ENCODE measurements around the gene PMM2. TPM values are rescaled to one million over a fixed set of nuclear protein-coding genes. Genes with fewer than 3 reads are reported as not detected.

The PMM2 gene
- total and polyA plus RNA-seq, 2 experiments from 2014 or later = 28.4 to 31.3 TPM

DNA sequence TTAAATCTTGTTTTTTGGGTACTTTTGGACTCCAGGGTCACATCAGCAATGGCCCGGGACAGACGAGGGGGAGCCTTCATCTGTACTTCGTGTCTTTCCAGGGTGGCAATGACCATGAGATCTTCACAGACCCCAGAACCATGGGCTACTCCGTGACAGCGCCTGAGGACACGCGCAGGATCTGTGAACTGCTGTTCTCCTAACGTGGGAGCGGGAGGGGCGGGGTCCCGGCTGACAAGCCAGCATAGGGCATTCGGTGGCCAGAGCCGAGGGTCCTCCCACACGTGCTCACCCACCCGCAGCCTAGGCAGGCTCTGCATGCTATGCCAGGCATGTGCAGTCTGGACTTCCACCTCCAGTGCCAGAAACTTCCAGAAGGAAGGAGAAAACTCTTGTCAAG is 50.0 kb downstream of the PMM2 start:
- H4K20me1 ChIP-seq (ENCODE audit: insufficient read depth, poor library complexity, severe bottlenecking) = peaks cover 14% of the 10 kb centered on the region
- DNase-seq (ENCODE audit: low spot score) = peak; percentile 5
- no peaks in the 10 kb centered on the region for H3K27me3 ChIP-seq
- TF ChIP-seq, protein P1, sequence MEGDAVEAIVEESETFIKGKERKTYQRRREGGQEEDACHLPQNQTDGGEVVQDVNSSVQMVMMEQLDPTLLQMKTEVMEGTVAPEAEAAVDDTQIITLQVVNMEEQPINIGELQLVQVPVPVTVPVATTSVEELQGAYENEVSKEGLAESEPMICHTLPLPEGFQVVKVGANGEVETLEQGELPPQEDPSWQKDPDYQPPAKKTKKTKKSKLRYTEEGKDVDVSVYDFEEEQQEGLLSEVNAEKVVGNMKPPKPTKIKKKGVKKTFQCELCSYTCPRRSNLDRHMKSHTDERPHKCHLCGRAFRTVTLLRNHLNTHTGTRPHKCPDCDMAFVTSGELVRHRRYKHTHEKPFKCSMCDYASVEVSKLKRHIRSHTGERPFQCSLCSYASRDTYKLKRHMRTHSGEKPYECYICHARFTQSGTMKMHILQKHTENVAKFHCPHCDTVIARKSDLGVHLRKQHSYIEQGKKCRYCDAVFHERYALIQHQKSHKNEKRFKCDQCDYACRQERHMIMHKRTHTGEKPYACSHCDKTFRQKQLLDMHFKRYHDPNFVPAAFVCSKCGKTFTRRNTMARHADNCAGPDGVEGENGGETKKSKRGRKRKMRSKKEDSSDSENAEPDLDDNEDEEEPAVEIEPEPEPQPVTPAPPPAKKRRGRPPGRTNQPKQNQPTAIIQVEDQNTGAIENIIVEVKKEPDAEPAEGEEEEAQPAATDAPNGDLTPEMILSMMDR (IDR thresholded peaks at IDR 0.05; ENCODE audit: poor library complexity) = no peak
- TF ChIP-seq EZH2phosphoT487 (IDR thresholded peaks at IDR 0.05; ENCODE audit: low read depth, severe bottlenecking, unreplicated experiment) (no peak), EZH2 (IDR thresholded peaks at IDR 0.05; ENCODE audit: borderline replicate concordance) (no peak)
- H3K4me3 ChIP-seq = no peak overlapping the region
- 96% methylated on average over 15 of the region's 15 CpGs for WGBS (ENCODE audit: low lambda C conversion rate, missing lambda C conversion rate)
- no peaks in the 10 kb centered on the region for H3K36me3 ChIP-seq (replicated peaks; ENCODE audit: insufficient read depth, low read depth)
- no peaks in the 10 kb centered on the region for H3K9me3 ChIP-seq (ENCODE audit: low read depth)
- peaks cover 4% of the 10 kb centered on the region for H3K79me2 ChIP-seq
- H3K9me2 ChIP-seq (replicated peaks; ENCODE audit: insufficient read depth) = no peaks in the 10 kb centered on the region
- H2AFZ ChIP-seq = no peak overlapping the region
- H3K4me1 ChIP-seq (ENCODE audit: insufficient read depth) = no peaks in the 10 kb centered on the region
- no peak overlapping the region for H3K4me2 ChIP-seq
- no peak overlapping the region for H3K27ac ChIP-seq

DNA sequence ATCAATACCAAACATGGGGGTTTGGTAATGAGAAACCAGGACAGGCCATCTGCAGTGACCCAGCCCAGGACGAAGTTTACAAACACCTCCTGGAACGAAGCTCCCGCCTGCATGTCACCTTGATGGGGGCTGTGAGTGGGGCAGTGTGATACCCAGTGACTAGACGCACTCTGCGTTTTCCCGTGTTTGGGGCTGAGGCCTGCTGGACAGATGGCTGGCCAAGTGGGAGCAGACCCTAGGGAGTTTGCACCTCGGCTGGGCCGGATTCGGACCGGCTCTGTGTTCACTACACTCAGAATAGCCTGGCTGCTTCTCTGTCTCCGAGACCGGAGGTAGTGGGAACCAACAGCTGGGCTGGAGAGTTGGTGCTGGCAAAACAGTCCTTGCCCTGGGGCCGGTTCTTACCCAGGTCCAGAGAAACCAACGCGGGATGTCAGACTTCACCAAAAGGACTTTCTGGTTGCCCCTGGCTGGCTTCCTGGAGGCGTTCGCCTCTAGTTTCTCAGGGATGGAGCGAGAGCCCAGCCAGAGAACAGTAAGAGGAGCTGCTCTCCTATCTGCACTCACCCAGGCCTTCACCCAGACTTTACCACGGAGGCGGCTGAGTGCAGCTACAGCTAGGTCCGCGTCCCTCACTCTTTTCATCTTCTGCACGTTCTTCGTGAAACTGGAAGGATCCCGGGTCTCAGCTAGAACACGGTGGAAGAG is 50.7 kb downstream of the PMM2 start:
- WGBS (ENCODE audit: low lambda C conversion rate, missing lambda C conversion rate) = 96% methylated on average over 26 of the region's 26 CpGs
- H3K27ac ChIP-seq = no peak overlapping the region

DNA sequence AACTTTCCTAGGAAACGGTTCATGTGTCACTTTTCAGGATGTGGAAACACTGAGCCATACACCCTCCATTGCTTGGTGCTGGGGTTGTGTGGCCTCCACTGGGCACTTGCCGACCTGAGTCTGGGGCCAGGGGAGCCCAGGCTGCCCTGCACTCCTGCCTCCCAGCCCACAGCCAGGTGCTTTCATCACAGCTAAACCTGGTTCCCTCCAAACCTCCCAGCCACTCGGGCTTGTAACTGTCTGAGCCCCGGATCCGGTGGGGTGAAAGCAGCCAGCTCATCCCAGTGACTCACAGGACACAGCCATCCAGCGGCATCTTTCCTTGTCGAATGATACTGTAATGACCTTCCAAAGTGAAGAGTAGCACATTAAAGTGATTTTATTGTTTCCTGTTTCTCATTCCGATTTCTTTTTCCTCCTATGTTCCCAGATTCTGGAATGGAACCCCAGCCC is 51.3 kb downstream of the PMM2 start:
- H3K36me3 ChIP-seq (replicated peaks; ENCODE audit: insufficient read depth, low read depth) = no peaks in the 10 kb centered on the region
- H4K20me1 ChIP-seq (ENCODE audit: insufficient read depth, poor library complexity, severe bottlenecking) = peaks cover 14% of the 10 kb centered on the region
- no peak overlapping the region for H3K27ac ChIP-seq
- no peak overlapping the region for H2AFZ ChIP-seq
- H3K27me3 ChIP-seq = no peaks in the 10 kb centered on the region
- H3K4me2 ChIP-seq = no peak overlapping the region
- H3K4me3 ChIP-seq = no peak overlapping the region
- no peak for DNase-seq (ENCODE audit: low spot score)
- H3K79me2 ChIP-seq = peaks cover 4% of the 10 kb centered on the region
- no peaks in the 10 kb centered on the region for H3K9me2 ChIP-seq (replicated peaks; ENCODE audit: insufficient read depth)
- TF ChIP-seq EZH2phosphoT487 (IDR thresholded peaks at IDR 0.05; ENCODE audit: low read depth, severe bottlenecking, unreplicated experiment) (no peak), EZH2 (IDR thresholded peaks at IDR 0.05; ENCODE audit: borderline replicate concordance) (no peak)
- TF ChIP-seq, protein P1 (IDR thresholded peaks at IDR 0.05; ENCODE audit: poor library complexity) = no peak
- no peaks in the 10 kb centered on the region for H3K4me1 ChIP-seq (ENCODE audit: insufficient read depth)
- H3K9me3 ChIP-seq (ENCODE audit: low read depth) = no peaks in the 10 kb centered on the region
- 82% methylated on average over 8 of the region's 8 CpGs for WGBS (ENCODE audit: low lambda C conversion rate, missing lambda C conversion rate)

More for the DNA sequence above, 50.7 kb downstream of the PMM2 start:
- H4K20me1 ChIP-seq (ENCODE audit: insufficient read depth, poor library complexity, severe bottlenecking) = peaks cover 14% of the 10 kb centered on the region
- no peaks in the 10 kb centered on the region for H3K36me3 ChIP-seq (replicated peaks; ENCODE audit: insufficient read depth, low read depth)
- no peaks in the 10 kb centered on the region for H3K4me1 ChIP-seq (ENCODE audit: insufficient read depth)
- DNase-seq (ENCODE audit: low spot score) = no peak
- H3K9me3 ChIP-seq (ENCODE audit: low read depth) = no peaks in the 10 kb centered on the region
- H3K79me2 ChIP-seq = peaks cover 4% of the 10 kb centered on the region
- H3K4me3 ChIP-seq = no peak overlapping the region
- no peak overlapping the region for H2AFZ ChIP-seq
- H3K27me3 ChIP-seq = no peaks in the 10 kb centered on the region
- no peaks in the 10 kb centered on the region for H3K9me2 ChIP-seq (replicated peaks; ENCODE audit: insufficient read depth)
- no peak overlapping the region for H3K4me2 ChIP-seq
- no peak for TF ChIP-seq EZH2 (IDR thresholded peaks at IDR 0.05; ENCODE audit: borderline replicate concordance)
- TF ChIP-seq, protein P1 (IDR thresholded peaks at IDR 0.05; ENCODE audit: poor library complexity) = no peak
- no peak for TF ChIP-seq EZH2phosphoT487 (IDR thresholded peaks at IDR 0.05; ENCODE audit: low read depth, severe bottlenecking, unreplicated experiment)

Measured in hepatocyte (in vitro differentiated cells).